ENCODE results near the gene CNTD1.

DNA sequence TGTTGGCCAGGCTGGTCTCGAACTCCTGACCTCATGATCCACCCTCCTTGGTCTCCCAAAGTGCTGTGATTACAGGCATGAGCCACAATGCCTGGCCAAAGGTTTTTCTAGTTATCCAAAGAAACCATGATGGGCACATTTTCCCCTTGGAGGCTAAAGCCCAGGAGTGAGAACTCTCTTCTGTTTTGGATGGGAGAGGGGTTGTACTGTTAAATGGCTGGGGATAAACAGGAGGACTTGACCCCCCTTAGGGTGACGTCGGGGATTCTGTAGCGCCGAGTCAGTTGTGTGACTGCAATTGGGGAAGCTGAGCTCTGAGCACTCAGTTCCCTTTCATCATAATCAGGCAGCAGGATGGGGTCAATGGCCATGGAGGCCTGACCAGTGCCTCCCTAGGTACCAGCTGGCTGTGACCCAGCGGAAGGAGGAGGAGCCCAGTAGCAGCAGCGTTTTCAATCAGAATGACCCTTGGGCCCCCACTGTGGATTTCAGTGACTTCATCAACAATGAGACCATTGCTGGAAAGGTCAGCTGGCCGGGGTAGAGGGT lies 56.5 kb downstream of the CNTD1 start:
- TF ChIP-seq POLR2AphosphoS5 (IDR thresholded peaks at IDR 0.05; ENCODE audit: low read depth, low read length): no peak
- TF ChIP-seq, protein P1, sequence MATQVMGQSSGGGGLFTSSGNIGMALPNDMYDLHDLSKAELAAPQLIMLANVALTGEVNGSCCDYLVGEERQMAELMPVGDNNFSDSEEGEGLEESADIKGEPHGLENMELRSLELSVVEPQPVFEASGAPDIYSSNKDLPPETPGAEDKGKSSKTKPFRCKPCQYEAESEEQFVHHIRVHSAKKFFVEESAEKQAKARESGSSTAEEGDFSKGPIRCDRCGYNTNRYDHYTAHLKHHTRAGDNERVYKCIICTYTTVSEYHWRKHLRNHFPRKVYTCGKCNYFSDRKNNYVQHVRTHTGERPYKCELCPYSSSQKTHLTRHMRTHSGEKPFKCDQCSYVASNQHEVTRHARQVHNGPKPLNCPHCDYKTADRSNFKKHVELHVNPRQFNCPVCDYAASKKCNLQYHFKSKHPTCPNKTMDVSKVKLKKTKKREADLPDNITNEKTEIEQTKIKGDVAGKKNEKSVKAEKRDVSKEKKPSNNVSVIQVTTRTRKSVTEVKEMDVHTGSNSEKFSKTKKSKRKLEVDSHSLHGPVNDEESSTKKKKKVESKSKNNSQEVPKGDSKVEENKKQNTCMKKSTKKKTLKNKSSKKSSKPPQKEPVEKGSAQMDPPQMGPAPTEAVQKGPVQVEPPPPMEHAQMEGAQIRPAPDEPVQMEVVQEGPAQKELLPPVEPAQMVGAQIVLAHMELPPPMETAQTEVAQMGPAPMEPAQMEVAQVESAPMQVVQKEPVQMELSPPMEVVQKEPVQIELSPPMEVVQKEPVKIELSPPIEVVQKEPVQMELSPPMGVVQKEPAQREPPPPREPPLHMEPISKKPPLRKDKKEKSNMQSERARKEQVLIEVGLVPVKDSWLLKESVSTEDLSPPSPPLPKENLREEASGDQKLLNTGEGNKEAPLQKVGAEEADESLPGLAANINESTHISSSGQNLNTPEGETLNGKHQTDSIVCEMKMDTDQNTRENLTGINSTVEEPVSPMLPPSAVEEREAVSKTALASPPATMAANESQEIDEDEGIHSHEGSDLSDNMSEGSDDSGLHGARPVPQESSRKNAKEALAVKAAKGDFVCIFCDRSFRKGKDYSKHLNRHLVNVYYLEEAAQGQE (IDR thresholded peaks at IDR 0.05; ENCODE audit: insufficient read depth in 1 of 2, low read depth in 2 of 2, low read length in 2 of 2): no peak
- TF ChIP-seq TAF1 (IDR thresholded peaks at IDR 0.05; ENCODE audit: borderline replicate concordance, insufficient read depth, low read length): no peak
- TF ChIP-seq SIN3A (IDR thresholded peaks at IDR 0.05; ENCODE audit: borderline replicate concordance, insufficient read depth, low read length): no peak
